ENCODE results near the gene TBCD. TPM values are rescaled to one million over a fixed set of nuclear protein-coding genes. Genes with fewer than 3 reads are reported as not detected.
A peak's percentile ranks its signal among the peaks of the same experiment; 100 is the strongest.
"Not testable (repeated sequence)": the region's sequence is repeated elsewhere in the genome, so short reads cannot be mapped to it uniquely, and the experiment has no call there.

Gene TBCD
- polyA plus RNA-seq, 3 donors: 62.9 to 91.6 (median 74.2) TPM

- no peak for DNase-seq (ENCODE audit: extremely low read depth in 1 of 11, low read depth in 9 of 11, low spot score in 4 of 11)
Measured at GRCh38 chr17:82979718-82980117, 227.9 kb downstream of the TBCD start.

GRCh38 chr17:82980632-82981031 is 228.8 kb downstream of the TBCD start:
- no peak for DNase-seq (ENCODE audit: extremely low read depth in 1 of 11, low read depth in 9 of 11, low spot score in 4 of 11)

- DNase-seq (ENCODE audit: extremely low read depth in 1 of 11, low read depth in 9 of 11, low spot score in 4 of 11): no peak
Measured at GRCh38 chr17:82981141-82981730, 229.4 kb downstream of the TBCD start.

GRCh38 chr17:82983510-82984248 is 231.8 kb downstream of the TBCD start:
- DNase-seq (ENCODE audit: extremely low read depth in 1 of 11, low read depth in 9 of 11, low spot score in 4 of 11): no peak

- not testable (repeated sequence) for DNase-seq (ENCODE audit: extremely low read depth in 1 of 11, low read depth in 9 of 11, low spot score in 4 of 11)
Measured at GRCh38 chr17:82984249-82984617, 232.4 kb downstream of the TBCD start.

GRCh38 chr17:82984751-82985427 is 233.0 kb downstream of the TBCD start:
- DNase-seq (ENCODE audit: extremely low read depth in 1 of 11, low read depth in 9 of 11, low spot score in 4 of 11): no peak

- DNase-seq (ENCODE audit: extremely low read depth in 1 of 11, low read depth in 9 of 11, low spot score in 4 of 11): peak in 2 of 11 donors; percentile 33 to 52
Measured at GRCh38 chr17:82985428-82985805, 233.6 kb downstream of the TBCD start.

GRCh38 chr17:82985973-82986372 is 234.1 kb downstream of the TBCD start:
- peak in 1 of 11 donors; percentile 36 for DNase-seq (ENCODE audit: extremely low read depth in 1 of 11, low read depth in 9 of 11, low spot score in 4 of 11)

GRCh38 chr17:82989051-82989450 is 237.2 kb downstream of the TBCD start:
- DNase-seq (ENCODE audit: extremely low read depth in 1 of 11, low read depth in 9 of 11, low spot score in 4 of 11): not testable (repeated sequence)

- DNase-seq (ENCODE audit: extremely low read depth in 1 of 11, low read depth in 9 of 11, low spot score in 4 of 11): no peak
Measured at GRCh38 chr17:82989881-82990280, 238.0 kb downstream of the TBCD start.

GRCh38 chr17:82993005-82993404 is 241.1 kb downstream of the TBCD start:
- DNase-seq (ENCODE audit: extremely low read depth in 1 of 11, low read depth in 9 of 11, low spot score in 4 of 11): no peak

Other genes with a start within 250 kb of the TBCD start
- 10 to 100 TPM; 41.4 to 43.2 (median 42.3) TPM for gene FOXK2, start 232.3 kb upstream of the TBCD start, polyA plus RNA-seq (ENCODE audit: insufficient read length in 3 of 3)
- 10 to 100 TPM; 91.4 to 99.4 (median 95.9) TPM for gene WDR45B, start 103.6 kb upstream of the TBCD start, polyA plus RNA-seq (ENCODE audit: insufficient read length in 3 of 3)
- 10 to 100 TPM; 16.7 to 22.5 (median 17.4) TPM for gene RAB40B, start 53.4 kb upstream of the TBCD start, polyA plus RNA-seq (ENCODE audit: insufficient read length in 3 of 3)
- 10 to 100 TPM; 46.5 to 49.5 (median 46.6) TPM for gene FN3KRP, start 35.4 kb upstream of the TBCD start, polyA plus RNA-seq (ENCODE audit: insufficient read length in 3 of 3)
- 10 to 100 TPM; 28.1 to 49.5 (median 31.7) TPM for gene FN3K, start 16.4 kb upstream of the TBCD start, polyA plus RNA-seq (ENCODE audit: insufficient read length in 3 of 3)
- gene ZNF750, start 88.0 kb downstream of the TBCD start, polyA plus RNA-seq (ENCODE audit: insufficient read length in 3 of 3): 1 to 10 TPM; 1.6 to 2.0 (median 1.8) TPM

Measured in renal cortex interstitium (tissue), 11 donors.